ENCODE data around the gene TRIB2.

Gene TRIB2

DNA sequence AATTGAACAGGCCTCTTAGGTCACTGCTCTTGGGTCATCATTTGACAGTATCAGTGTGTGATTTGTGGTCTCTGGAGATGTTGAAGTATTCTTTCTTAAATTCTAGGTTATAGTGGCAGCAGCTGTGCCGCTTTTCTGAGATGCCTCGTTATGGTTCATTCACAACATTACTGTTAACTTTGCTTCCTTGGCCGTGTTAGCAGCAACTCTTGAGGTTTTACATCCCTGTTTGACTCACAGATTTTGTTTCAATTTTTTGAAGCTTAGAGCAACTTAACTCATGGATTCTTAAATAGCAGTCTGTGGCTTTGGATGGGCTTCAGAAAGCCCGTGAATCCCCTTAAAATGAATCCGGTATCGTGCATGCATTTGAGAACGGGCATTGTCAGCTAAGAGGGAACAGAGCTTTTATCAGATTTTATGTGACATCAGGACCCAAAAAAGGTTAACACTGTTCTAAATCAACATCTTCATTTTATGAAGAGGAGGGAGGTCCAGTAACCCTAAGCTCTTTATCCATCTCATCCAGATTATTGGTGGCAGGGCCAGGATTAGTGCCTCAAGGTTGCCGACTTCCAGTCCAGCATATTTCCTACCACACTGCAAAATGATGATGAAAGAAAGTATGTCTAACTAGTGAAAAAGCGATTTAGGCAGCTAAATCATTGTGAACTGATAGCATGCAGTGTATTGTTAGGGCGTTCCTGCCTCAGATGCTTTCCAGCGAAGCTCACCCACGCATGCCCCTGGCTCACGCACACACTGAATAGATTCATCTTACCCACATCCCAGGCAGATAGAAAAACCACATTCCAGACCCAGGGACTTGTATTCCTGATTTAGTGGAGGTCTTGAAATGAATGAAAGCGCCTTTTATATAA is 5.1 kb downstream of the TRIB2 start:
- DNase-seq = no peak

DNA sequence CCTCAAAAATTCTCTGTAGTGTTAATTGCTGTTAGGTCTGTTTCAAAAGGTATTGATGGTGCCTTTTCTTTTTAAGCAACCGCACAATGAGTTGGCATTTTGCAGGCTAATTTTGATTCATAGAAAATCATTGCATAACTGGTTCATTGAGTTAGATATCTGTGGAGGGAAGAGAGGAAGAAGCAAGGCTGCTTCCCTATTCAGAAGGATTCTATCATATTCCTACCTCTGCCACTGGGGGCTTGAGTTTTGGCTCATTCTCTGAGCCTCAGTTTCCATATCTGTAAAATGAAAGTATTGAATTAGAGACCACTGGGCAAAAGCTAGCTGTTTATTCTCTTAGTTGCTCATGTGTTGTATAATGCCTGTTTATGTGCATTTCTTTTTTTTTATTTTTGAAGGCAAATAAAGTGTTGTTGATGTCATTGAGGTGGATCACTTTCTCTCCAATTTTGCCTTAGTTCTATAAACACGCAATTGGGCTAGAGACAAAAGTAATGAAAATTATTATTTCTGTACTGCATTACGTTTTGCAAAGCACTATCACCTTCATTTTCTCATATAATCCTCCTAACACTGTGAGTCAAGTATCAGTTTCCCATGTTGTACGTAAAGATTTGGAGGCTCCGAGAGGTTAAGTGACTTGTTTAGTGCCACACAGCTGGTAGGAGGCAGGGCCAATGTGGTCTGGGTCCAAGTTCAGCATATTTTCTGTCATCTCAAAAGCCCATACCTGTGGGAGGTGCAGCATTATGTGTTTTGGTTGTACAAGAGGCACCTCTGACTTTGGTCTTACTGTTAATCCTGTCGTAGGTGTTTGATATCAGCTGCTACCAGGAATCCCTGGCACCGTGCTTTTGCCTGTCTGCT is 5.9 kb downstream of the TRIB2 start:
- DNase-seq = no peak

DNA sequence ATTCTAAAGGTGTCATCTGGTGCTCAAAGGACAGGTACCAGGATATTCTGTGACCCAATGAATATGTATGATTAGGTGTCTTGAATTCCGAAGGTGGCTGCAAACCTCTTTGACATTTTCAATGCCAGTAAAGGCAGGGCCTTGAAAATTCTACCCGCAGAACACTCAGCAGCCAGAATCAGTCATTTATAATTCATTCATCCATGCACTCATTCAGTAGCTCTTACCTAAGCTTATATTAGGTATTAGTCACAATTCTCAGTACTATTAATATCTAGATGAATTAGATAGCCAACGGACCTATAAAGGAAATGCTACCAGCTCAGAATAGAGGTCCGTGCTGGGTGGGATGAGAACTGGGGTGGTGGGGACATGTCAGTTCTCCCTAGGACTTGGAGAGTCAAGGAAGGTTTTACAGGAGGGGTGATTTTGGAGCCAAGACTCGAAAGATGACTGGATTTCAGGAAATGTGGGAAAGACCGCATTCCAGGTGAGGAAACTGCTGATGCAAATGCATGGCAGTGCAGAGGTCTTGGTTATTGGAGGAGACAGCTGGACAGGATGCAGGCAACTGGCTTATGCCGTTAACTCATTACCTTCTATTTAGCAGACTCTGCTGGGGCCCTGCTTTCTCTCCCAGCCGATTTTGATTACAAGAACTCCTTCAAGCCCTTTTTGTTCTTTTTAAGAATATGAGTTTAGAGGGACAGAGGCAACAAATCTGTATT is 7.2 kb downstream of the TRIB2 start:
- no peak for DNase-seq

DNA sequence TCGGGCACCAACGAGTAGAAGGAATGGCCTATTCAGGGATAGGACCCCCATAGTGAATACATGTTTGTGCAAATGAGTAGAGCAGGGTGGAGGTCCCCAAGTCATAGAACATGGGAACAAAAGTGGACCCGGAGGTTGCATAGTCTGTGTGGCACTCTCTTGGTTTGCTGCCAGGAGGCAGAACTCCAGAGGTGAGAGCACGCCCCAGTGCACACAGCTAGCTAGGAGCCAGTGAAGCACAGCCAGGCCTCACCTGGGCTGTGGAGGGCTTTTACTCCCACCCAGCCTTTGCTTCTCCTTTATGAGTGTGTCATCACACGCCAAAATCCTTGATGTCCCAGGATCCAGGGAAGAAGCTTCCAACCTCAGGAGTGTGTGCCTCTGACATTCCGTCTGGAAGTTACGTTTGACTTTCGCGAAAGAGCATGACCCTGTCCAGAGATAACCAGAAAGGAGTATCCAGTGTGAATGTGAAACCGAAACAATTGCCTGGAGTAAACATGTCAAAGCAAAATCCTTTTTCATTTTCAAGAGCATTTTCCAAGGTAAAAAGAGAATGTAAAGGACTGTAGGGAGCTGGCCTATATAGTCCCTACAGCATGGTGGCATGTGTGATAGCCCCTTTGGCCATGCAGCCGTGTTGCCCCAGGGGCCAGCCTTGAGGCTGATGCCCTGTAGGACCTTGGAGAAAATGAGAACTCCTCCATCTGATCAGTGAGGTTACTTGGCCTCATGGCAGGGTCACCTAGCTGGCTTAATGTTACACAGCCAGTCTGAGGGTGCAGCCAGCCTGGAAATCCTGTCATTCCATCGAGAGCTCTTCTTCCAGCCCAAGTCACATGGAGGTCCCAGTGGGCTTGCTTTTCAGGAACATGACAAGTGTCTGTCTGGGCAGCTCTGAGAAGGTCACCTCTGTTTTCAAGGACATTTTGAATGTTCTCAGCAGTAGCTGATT is 8.8 kb downstream of the TRIB2 start:
- DNase-seq = no peak

DNA sequence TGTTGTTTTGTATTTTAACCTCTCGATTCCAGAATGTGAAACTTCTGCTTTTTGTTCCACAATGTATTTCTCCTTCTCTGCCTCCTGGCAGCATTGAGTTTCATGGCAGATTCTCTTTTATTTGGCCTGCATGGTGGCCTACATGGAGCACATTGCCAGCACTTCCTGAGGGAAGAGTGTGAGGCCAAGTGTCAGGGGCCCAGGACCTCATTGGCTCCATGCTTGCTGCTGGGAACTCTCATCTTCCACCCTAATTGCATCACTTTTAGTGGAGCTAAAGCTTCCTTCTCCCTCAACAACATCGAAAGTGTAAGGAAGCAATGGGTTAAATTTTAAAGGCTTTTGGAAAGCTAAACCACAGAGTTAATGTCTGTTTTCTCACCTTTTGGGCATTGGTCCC is 9.5 kb downstream of the TRIB2 start:
- no peak for DNase-seq

DNA sequence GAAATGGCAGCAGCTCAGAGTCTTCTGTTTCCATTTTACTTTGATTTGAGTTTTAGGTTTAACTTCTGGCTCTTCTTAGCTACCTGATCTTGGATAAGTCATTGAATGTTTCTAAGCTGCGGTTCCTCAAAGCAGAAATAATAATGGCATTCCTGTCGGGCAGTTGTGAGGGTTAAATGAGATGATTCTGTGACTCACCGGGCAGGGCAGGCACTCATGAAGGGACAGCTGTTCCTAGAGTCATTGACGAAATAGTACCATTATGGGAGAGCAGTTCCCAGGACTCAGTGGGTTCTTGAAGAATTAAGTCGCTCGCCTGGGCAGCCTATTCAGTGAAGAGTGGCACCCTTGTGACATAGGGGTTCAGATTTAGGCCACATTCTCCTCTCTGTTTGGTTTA is 10.3 kb downstream of the TRIB2 start:
- no peak for DNase-seq

DNA sequence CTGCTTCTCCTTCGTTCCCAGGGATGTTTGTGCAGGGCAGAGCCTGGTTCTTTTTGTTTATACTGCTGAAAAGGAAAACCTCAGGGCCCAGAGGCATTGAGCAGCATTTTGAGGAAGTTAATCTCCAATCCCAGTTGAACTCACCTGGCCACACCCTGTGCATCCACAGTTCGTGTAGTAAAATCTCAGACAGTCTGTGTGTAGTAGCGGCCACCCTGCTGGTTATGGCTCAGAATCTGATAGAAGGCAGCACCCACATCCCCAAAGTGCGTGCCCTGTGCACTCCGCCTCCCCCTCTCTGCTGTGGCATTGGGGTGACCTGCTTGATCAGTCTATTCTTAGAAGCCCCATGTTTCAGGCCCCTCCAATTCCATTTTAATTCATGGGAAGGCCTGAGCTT is 10.9 kb downstream of the TRIB2 start:
- DNase-seq = no peak

DNA sequence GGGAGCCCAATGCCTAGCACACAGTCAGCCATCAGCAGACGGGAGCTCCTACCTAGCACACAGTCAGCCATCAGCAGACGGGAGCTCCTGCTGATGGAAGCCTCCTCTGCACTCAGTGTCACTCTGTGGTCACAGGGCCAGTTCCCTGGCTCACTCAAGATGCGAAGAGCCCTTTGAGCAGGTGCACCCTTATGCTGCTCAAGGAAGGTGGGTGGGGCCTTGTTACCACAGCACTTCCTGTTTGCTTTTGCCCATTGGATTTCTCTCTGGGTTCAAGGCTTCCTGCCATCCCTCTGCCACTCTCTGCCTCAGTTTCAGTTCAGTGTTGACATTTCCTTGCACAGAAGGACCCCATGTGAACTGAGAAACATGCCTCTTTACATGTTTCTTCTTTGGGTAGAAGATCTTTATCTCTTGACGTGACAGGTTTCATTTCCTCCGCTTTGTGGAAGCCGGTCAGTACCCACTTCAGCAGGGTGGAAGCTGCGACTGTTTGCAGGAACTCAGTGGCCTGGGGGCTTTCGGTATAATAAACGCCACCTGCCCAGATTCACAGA is 11.6 kb downstream of the TRIB2 start:
- DNase-seq = no peak

DNA sequence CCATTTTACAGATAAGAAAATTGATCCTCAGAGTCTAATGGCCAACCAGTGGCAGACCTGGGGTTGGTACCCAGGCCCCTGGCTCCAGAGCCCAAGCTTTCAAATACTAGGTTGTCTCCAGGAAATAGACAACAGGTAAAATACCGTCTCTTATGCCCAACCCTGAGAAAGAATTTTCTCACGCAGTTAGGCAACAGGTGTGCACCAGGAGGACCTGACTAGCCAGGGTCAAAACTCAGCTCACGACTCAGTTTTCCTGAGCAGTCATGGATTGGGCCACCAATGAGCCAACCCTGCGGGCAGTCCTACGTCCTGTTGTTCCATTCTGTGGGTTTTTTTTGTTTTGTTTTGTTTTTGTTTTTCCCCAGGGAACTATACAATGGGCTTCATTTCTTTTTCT is 13.5 kb downstream of the TRIB2 start:
- DNase-seq = no peak

DNA sequence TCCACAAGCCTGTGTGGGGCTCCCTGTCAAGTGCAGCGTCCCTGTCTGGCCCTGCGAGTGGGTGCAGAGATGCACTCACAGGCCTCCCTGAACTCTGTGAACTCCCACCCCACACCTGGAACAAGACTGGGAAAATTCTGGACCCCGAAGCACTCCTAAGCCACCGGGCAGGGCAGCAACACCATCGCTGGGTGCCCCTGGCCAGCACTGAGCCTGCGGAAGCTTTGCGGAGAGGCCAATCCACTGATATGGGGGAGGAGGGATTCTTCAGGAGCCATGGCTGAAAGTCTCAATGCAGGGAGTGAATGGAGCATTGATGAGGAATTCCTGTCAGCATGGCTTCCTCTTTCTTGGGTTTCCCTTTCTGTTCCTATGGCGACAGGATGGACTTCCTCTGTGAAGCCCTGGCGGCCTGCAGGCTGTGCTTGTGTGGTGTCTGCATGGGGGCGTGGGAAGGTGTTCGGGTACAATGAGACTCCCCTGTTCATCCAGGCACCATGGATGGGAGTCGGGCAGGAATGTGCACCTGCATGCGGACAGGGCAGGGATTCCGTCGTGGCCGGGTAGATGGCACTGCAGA is 15.1 kb downstream of the TRIB2 start:
- no peak for DNase-seq

DNA sequence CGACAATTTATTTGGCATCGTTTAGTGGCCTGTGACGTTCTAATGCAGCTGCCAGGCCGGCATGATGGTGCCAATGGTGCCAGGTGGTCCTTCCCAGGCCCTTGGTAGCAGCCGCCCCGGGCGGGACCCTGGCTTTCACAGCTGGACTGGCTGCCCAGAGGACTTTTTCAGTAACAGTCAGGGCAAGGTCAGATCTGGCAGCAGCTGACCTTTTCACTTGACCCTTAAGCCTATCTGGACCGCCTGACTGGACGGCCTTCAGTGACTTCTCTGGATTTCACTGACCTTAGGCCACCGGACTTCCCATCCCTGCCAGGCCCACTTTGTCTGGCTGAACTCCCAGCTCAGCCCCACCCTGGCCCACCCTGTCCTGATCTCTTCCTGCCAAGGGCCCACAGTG is 15.9 kb downstream of the TRIB2 start:
- no peak for DNase-seq

DNA sequence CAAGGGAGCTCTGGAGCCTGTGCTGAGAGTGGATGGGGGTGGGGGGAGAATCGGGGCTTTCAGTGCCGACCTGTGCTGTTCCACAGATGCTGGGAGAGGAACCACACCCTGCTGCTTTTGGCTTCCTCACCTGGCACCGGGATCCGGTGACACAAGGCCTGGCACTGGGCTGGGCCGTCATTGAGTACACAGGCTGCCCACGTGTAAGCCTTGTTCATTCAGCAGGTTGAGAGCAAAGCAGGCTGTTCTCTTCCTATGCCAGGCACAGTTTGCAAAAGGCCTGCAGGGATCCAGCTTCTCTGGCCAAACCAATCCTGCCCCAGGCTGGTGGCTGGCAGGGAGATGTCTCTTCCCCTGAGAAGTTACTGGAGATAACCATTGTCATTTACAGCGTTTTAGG is 17.1 kb downstream of the TRIB2 start:
- DNase-seq = no peak

DNA sequence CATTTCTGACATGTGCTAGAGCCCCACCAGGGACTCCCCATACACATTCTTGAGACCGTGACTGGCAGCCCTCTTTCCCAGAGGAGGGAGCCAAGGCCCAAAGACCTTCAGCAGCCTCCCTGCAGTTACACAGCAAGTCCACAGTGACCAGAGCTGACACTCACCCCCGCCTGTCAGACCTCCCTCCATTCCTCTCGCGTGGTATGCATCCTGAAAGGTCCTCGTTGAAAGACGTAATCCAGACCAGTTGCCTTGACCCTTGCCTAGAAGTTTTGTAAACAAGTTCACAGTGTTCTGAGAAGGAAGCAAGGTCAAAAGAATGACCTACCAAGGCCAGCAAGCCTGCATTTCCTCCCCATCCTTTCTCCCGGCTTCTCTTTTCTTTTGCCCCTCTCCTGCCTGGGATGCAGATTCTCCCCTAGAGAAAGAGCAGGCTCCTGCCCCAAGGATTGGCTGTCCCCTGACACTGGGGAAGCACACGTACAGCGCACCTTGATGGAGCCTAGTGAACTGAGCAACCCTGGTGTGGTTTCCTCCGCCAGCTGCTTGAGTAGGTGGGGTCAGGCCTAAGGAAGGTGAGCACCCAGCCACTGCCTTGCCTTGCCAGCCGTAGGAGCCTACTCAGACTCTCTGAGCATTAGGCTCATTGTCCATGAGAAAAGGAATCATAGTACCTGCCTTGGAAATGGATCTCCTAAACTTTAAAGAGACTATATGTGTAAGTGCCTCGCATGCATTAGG is 18.3 kb downstream of the TRIB2 start:
- no peak for DNase-seq

DNA sequence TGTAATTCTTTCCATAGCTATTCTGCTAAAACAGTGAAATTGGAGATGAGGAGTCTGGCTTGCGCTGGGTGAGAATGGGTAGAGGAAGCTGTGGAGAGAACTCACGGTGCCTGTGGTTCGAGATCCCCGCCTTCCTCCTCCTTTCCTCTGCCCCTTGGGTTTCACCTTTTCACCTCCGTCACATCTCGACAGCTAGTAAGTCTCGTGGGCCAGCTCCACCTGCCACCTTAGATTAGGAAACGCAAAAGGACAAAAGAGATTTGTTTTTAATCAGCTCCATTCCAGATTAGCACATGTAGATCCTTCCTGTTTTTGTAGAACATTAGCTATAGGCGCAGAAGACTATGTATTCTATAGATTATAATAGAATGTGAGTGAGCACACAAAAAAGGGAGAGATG is 20.6 kb downstream of the TRIB2 start:
- no peak for DNase-seq

DNA sequence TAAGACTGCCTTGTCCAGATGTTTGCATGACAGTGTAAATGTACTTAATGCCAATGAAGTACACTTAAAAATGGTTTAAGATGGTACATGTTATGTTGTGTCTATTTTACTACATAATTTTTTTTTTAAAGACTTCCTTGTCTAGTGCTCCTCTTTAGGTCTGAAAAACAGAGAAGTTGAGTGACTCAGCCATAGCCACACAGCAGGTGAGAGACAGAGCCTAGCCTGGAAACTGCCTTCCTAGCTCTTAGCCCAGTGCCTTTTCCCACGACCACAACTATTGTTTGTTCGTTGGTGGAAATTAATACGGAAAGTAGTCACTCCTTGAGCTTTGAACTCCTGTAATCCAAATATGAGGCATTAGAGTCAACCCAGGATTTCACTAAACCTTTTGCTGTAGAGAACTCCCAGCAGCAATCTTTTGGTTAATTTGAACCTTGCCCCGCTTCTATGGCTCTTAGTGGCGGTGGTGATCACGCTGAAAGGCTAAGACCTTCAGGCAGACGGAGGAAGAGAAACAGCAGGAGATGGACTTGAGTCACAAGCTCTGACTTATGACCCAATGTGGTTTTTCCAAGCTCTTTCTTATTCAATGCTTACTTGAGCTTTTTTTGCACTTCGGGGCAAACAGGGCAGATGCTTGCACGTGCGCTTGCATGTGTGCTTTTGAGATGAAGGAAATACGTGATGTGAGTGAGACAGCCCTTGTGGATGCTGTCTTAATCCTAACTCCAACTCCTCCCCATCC is 21.2 kb downstream of the TRIB2 start:
- no peak for DNase-seq

DNA sequence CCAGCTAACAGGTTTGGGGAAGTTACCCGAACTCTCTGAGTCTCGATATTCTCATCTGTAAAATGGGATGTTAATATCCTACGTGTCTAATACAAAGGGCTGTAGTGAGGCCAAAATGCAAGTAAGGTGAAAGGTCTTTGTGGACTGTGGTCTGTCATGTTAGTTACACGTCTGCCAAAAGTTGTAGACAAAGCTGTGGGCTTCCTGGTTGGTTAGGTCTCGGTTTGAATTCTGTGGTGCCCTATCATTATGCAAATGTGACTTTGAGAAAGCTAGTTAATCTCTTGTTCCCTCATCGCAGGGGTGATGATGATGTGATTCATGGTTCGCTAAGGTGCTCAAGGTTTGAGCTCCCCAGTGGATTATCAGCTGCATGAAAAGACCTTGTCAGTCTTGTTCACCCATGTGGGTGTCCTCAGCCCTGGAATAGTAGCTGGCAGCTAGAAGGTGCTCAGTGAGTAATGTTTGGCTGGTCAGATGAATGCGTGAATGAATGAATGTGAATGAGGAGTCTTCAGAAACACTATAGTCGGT is 23.1 kb downstream of the TRIB2 start:
- no peak for DNase-seq

DNA sequence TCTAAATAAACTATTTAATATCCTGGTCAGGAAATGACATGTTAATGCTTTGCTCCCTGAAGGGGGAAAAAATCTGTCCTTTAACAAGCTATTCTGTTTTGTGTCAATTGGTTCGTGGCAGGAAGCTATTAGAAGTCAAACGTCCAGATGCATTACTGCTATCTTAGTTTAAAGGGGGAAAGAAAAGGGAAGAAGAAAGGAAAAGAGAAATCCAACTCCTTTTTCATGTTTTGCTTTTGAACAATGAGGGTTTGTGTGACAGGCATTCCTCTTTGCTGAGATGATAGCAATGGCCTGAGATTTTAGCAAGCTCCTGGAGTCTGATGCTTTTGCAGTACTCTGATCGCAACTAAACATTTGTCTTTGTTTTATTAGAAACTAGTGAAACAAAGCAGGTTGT is 24.6 kb downstream of the TRIB2 start:
- DNase-seq = no peak

DNA sequence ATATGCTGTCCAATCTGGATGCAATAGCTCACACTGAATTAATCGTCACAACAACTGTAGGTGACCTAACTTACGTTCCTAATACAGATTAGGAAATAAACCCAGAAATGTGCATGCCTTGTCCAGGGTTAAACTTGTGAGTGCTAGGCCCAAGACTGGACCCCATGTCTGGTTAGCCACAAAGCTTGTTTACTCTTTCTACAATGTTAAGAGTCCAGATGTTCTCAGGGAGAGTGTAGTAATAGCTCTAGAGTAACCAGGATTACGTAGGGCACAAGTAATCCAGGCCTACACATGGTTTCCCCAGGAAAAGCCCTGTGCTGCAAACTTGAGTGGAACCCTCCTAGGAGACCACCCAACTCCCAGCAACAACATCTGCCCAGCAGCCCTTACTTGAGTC is 26.2 kb downstream of the TRIB2 start:
- no peak for DNase-seq

DNA sequence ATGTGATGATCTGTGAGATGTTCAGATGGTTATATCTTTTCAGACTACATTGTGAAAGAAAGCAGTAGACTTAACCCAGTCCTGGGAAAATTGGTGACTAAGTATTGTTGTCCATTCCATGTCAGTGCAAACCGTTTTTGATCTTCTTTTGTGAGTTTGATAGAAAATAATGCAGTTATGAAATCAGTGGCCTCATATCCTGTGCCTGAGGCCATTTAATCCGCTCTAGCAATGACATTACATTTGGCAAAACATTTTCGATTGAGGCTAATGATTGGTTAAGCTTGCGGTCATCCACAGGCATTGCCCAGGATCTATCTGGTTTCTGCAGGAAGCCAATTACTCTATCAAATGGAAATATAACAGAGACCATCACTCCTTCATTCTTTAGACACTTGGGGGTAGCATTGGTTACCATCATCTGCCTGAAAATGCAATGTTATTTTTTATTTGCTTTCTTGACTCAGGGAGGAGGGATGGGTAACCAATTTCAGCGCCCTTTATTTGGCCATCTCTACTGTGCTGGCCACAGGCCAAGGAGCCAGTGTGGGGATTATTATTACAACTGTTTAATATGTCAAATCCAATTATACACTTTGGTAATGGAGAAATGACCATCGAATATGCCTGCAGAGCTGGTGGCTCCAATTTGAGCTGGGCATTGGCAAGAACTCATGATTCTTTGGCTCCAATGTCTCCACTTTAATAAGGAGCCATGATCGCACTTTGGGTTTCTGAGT is 33.6 kb downstream of the TRIB2 start:
- no peak for DNase-seq
